DMS 273 treated with DMSO at 0.1 percent for 48 hours (cell line): Measurements from ENCODE around the gene MSRB1.
"Not testable (repeated sequence)": the region's sequence is repeated elsewhere in the genome, so short reads cannot be mapped to it uniquely, and the experiment has no call there.

Source experiments
- DNase-seq: peaks from one replicate; lab custom pipeline; 2025; lab: John Stamatoyannopoulos, UW

Gene MSRB1

GRCh38 chr16:1978476-1979120 lies 35.6 kb upstream of the MSRB1 start:
- DNase-seq = no peak

GRCh38 chr16:1977875-1978268 lies 34.9 kb upstream of the MSRB1 start:
- DNase-seq = no peak

- DNase-seq = no peak
Measured at GRCh38 chr16:1976951-1977874, 34.2 kb upstream of the MSRB1 start.

- no peak for DNase-seq
Measured at GRCh38 chr16:1976216-1976520, 33.2 kb upstream of the MSRB1 start.

GRCh38 chr16:1975432-1976215 lies 32.6 kb upstream of the MSRB1 start:
- no peak for DNase-seq

- no peak for DNase-seq
Measured at GRCh38 chr16:1974157-1975070, 31.4 kb upstream of the MSRB1 start.

- no peak for DNase-seq
Measured at GRCh38 chr16:1973461-1974156, 30.6 kb upstream of the MSRB1 start.

GRCh38 chr16:1972490-1972877 lies 29.5 kb upstream of the MSRB1 start:
- DNase-seq = no peak

GRCh38 chr16:1971796-1972489 lies 28.9 kb upstream of the MSRB1 start, which contains the start of gene TBL3:
Gene TBL3 (plus strand): TSS chr16:1972053. CDS start chr16:1972165, 112 bp downstream.
- peak; percentile 86 for DNase-seq

- no peak for DNase-seq
Measured at GRCh38 chr16:1968146-1968953, 25.4 kb upstream of the MSRB1 start.

GRCh38 chr16:1966460-1966859 lies 23.5 kb upstream of the MSRB1 start, which contains the start of gene RNF151:
Gene RNF151 (plus strand): TSS chr16:1966856. CDS start chr16:1966882, 26 bp downstream.
- DNase-seq = no peak

GRCh38 chr16:1965396-1966001 lies 22.5 kb upstream of the MSRB1 start:
- no peak for DNase-seq

- DNase-seq = peak; percentile 94
Measured at GRCh38 chr16:1964506-1965395, 21.8 kb upstream of the MSRB1 start, which contains the start of gene RPS2. Gene RPS2 (minus strand): TSS chr16:1964826. CDS start chr16:1964625, 201 bp downstream.

- no peak for DNase-seq
Measured at GRCh38 chr16:1963806-1964505, 21.0 kb upstream of the MSRB1 start.

- not testable (repeated sequence) for DNase-seq
Measured at GRCh38 chr16:1962161-1963153, 19.5 kb upstream of the MSRB1 start.

GRCh38 chr16:1961651-1962067 lies 18.7 kb upstream of the MSRB1 start:
- DNase-seq = peak; percentile 70
